H9 (cell line): ENCODE data around the gene SERPINA5. TPM values are rescaled to one million over a fixed set of nuclear protein-coding genes. Genes with fewer than 3 reads are reported as not detected.

Experiments used
- DNase-seq: peaks from one replicate; pipeline ENCODE4 v3.0.0-alpha.2; 2017
- H2AFZ ChIP-seq: one replicate; pipeline ENCODE4 v1.6.1; 2013; ENCODE audit warnings: mild to moderate bottlenecking, low read length, control low read depth, moderate library complexity
- H2AK5ac ChIP-seq: 2 replicates; pipeline ENCODE4 v1.6.1; 2013; ENCODE audit warnings: low read length, control low read depth, mixed read lengths; ENCODE audit not compliant: insufficient read length
- H2BK120ac ChIP-seq: one replicate; pipeline ENCODE4 v1.6.1; 2013; ENCODE audit warnings: low read depth, mild to moderate bottlenecking, low read length, control low read depth, inconsistent platforms; ENCODE audit not compliant: poor library complexity, severe bottlenecking
- H2BK12ac ChIP-seq: 2 replicates; pipeline ENCODE4 v1.6.1; 2013; ENCODE audit warnings: low read length, control low read depth, mixed read lengths, low read depth; ENCODE audit not compliant: insufficient read length
- H2BK15ac ChIP-seq: 2 replicates; pipeline ENCODE4 v1.6.1; 2013; ENCODE audit warnings: low read depth, low read length, control low read depth
- H2BK20ac ChIP-seq: one replicate; pipeline ENCODE4 v1.6.1; 2013; ENCODE audit warnings: low read depth, mild to moderate bottlenecking, low read length, control low read depth, inconsistent platforms; ENCODE audit not compliant: poor library complexity, severe bottlenecking
- H2BK5ac ChIP-seq: 2 replicates; pipeline ENCODE4 v1.6.1; 2013; ENCODE audit warnings: low read length, control low read depth, mixed read lengths; ENCODE audit not compliant: insufficient read length
- H3K14ac ChIP-seq: 2 replicates; pipeline ENCODE4 v1.6.1; 2013; ENCODE audit warnings: low read length, control low read depth; ENCODE audit not compliant: insufficient read depth
- H3K18ac ChIP-seq: 2 replicates; pipeline ENCODE4 v1.6.1; 2013; ENCODE audit warnings: low read depth, mild to moderate bottlenecking, mixed read lengths, low read length, control low read depth; ENCODE audit not compliant: insufficient read length
- H3K23ac ChIP-seq: 2 replicates; pipeline ENCODE4 v1.6.1; 2013; ENCODE audit warnings: low read length, control low read depth, mixed read lengths, low read depth; ENCODE audit not compliant: insufficient read length
- H3K23me2 ChIP-seq: 2 replicates; pipeline ENCODE4 v1.6.1; 2013; ENCODE audit warnings: low read depth, mild to moderate bottlenecking, mixed read lengths, low read length, control low read depth; ENCODE audit not compliant: insufficient read length, poor library complexity, severe bottlenecking
- H3K27ac ChIP-seq: 2 replicates; pipeline ENCODE4 v1.5.1; 2013; ENCODE audit warnings: low read length, control low read depth, mixed read lengths, low read depth; ENCODE audit not compliant: insufficient read length
- H3K27me3 ChIP-seq: 2 replicates; pipeline ENCODE4 v1.6.1; 2013; ENCODE audit warnings: low read length, control low read depth, inconsistent platforms; ENCODE audit not compliant: insufficient read depth
- H3K4ac ChIP-seq: 2 replicates; pipeline ENCODE4 v1.6.1; 2013; ENCODE audit warnings: low read depth, mild to moderate bottlenecking, control low read depth, inconsistent platforms, low read length, moderate library complexity
- H3K4me1 ChIP-seq: 2 replicates; pipeline ENCODE4 v1.6.1; 2013; ENCODE audit warnings: low read length, control low read depth, inconsistent platforms; ENCODE audit not compliant: insufficient read depth
- H3K4me2 ChIP-seq: 2 replicates; pipeline ENCODE4 v1.6.1; 2013; ENCODE audit warnings: low read length, control low read depth, mixed read lengths; ENCODE audit not compliant: insufficient read length, insufficient read depth
- H3K56ac ChIP-seq: 2 replicates; pipeline ENCODE4 v1.6.1; 2013; ENCODE audit warnings: low read depth, mild to moderate bottlenecking, mixed read lengths, low read length, control low read depth; ENCODE audit not compliant: insufficient read length
- H3K79me1 ChIP-seq: 2 replicates; pipeline ENCODE4 v1.6.1; 2013; ENCODE audit warnings: low read depth, mild to moderate bottlenecking, moderate library complexity, low read length, control low read depth, inconsistent platforms; ENCODE audit not compliant: insufficient read depth, poor library complexity, severe bottlenecking
- H3K79me2 ChIP-seq: 2 replicates; pipeline ENCODE4 v1.6.1; 2013; ENCODE audit warnings: low read length, control low read depth, inconsistent platforms; ENCODE audit not compliant: insufficient read depth
- H3K9ac ChIP-seq: 2 replicates; pipeline ENCODE4 v1.6.1; 2013; ENCODE audit warnings: low read length, control low read depth, mixed read lengths; ENCODE audit not compliant: insufficient read length; ENCODE audit errors: extremely low read depth
- H3K9me3 ChIP-seq: one replicate; pipeline ENCODE4 v1.6.1; 2013; ENCODE audit warnings: low read depth, low read length, inconsistent platforms; ENCODE audit not compliant: control insufficient read depth
- H3T11ph ChIP-seq: one replicate; pipeline ENCODE4 v1.6.1; 2013; ENCODE audit warnings: mild to moderate bottlenecking, low read length, control low read depth, inconsistent platforms
- H4K20me1 ChIP-seq: one replicate; pipeline ENCODE4 v1.6.1; 2013; ENCODE audit not compliant: control insufficient read depth, insufficient read length, insufficient read depth
- H4K5ac ChIP-seq: 2 replicates; pipeline ENCODE4 v1.6.1; 2013; ENCODE audit warnings: low read depth, mild to moderate bottlenecking, mixed read lengths, low read length, control low read depth; ENCODE audit not compliant: insufficient read length
- H4K8ac ChIP-seq: replicated peaks from 2 replicates; pipeline ENCODE4 v1.6.1; 2013; ENCODE audit warnings: low read length, control low read depth, mixed read lengths, low read depth; ENCODE audit not compliant: insufficient read length
- H4K91ac ChIP-seq: 2 replicates; pipeline ENCODE4 v1.6.1; 2013; ENCODE audit warnings: low read depth, mild to moderate bottlenecking, moderate library complexity, mixed read lengths, low read length, control low read depth; ENCODE audit not compliant: insufficient read length
- H3K27ac Mint-ChIP-seq, 3 experiments: 2 replicates in 2 of 3; 3 replicates in 1 of 3; pipeline ENCODE4 v1.8.0; 2020 to 2021; ENCODE audit warnings: mixed read lengths in 3 of 3, mild to moderate bottlenecking in 1 of 3, moderate library complexity in 1 of 3
- H3K27me3 Mint-ChIP-seq: 2 replicates; pipeline ENCODE4 v1.8.0; 2021; ENCODE audit warnings: low read depth, mild to moderate bottlenecking, moderate library complexity, mixed read lengths
- H3K36me3 Mint-ChIP-seq, 3 experiments: 2 replicates in 2 of 3; 3 replicates in 1 of 3; pipeline ENCODE4 v1.8.0; 2020 to 2021; ENCODE audit warnings: low read depth in 3 of 3, mixed read lengths in 3 of 3; ENCODE audit not compliant: insufficient read depth in 1 of 3
- H3K4me1 Mint-ChIP-seq, 2 experiments: 2 replicates each; pipeline ENCODE4 v1.8.0; 2020; ENCODE audit warnings: mixed read lengths in 2 of 2
- H3K4me3 Mint-ChIP-seq, 2 experiments: 2 replicates in 1 of 2; 3 replicates in 1 of 2; pipeline ENCODE4 v1.8.0; 2020 to 2021; ENCODE audit warnings: mild to moderate bottlenecking in 2 of 2, mixed read lengths in 2 of 2, moderate library complexity in 1 of 2
- H3K9me3 Mint-ChIP-seq, 2 experiments: 2 replicates in 1 of 2; 3 replicates in 1 of 2; pipeline ENCODE4 v1.8.0; 2020; ENCODE audit warnings: mild to moderate bottlenecking in 2 of 2, mixed read lengths in 2 of 2, moderate library complexity in 1 of 2
- WGBS: extraction: QIAGEN DNeasy Blood & Tissue Kit; methylation state at CpG from one replicate; pipeline ENCODE4 v1.1.7; 2013; ENCODE audit warnings: missing lambda C conversion rate, low lambda C conversion rate, mixed read lengths; ENCODE audit not compliant: insufficient read length; ENCODE audit errors: extremely low coverage; 5-methylcytosine and 5-hydroxymethylcytosine counted together
- total RNA-seq: library from RNA; stranded (reverse); gene quantifications from 2 replicates; pipeline ENCODE4 v1.2.1, GENCODE V29; 2021
- TF ChIP-seq, protein P1 (sequence below): fragments of 200-600 bp; sonication (generic); conservative IDR thresholded peaks from 3 replicates; pipeline ENCODE4 v1.8.0; 2021; ENCODE audit warnings: antibody characterized with exemption, mild to moderate bottlenecking

The SERPINA5 gene
- total RNA-seq, 1 experiment from 2014 or later = 1.1 TPM

DNA sequence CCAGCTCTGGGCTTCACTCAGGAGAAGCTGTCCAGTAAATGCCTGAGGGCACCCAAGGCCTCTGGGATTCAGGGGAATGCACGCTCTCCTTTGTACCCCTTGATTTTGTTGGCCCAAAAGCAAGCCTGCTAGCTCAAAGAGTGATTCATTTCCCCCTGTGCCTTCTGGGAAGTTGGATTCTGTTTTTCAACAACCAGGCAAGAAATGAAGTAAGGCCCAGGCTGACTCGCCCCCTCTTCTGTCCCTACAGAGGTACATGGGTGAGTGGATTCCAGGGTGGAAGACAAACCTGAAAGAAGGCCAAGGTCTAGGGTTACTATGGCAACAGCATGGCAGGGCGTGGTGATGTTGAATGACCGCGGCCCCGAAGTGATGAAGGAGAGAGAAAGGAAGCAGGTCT lies 9.3 kb upstream of the SERPINA5 start:
- Histone ChIP-seq H3K79me1 (no peaks in the 10 kb centered on the region), H3K79me2 (no peaks in the 10 kb centered on the region), H3T11ph (no peak overlapping the region), H3K18ac (no peak overlapping the region), H3K56ac (no peak overlapping the region), H3K23me2 (no peaks in the 10 kb centered on the region), H3K9me3 (no peaks in the 10 kb centered on the region), H2AK5ac (no peak overlapping the region), H2BK20ac (no peak overlapping the region), H3K4ac (no peak overlapping the region), H3K27ac (no peak overlapping the region), H3K4me2 (no peak overlapping the region), H3K4me1 (no peaks in the 10 kb centered on the region), H4K20me1 (no peaks in the 10 kb centered on the region), H3K14ac (no peak overlapping the region), H3K9ac (no peak overlapping the region), H3K23ac (no peak overlapping the region), H4K8ac (no peak overlapping the region), H2BK12ac (no peak overlapping the region), H3K27me3 (no peaks in the 10 kb centered on the region), H2BK5ac (no peak overlapping the region), H4K5ac (no peak overlapping the region), H4K91ac (no peak overlapping the region), H2AFZ (no peak overlapping the region), H2BK15ac (no peak overlapping the region), H2BK120ac (no peak overlapping the region)
- WGBS = no CpG with 5 or more reads among the region's 6 CpGs
- Mint-ChIP-seq H3K4me3 (no peak overlapping the region), H3K27me3 (peaks cover 13% of the 10 kb centered on the region), H3K27ac (peak overlapping the region in 1 of 3 experiments; percentile 96; a peak in 1 of 7 replicates), H3K9me3 (no peaks in the 10 kb centered on the region), H3K4me1 (no peaks in the 10 kb centered on the region), H3K36me3 (no peaks in the 10 kb centered on the region)
- TF ChIP-seq, protein P1, sequence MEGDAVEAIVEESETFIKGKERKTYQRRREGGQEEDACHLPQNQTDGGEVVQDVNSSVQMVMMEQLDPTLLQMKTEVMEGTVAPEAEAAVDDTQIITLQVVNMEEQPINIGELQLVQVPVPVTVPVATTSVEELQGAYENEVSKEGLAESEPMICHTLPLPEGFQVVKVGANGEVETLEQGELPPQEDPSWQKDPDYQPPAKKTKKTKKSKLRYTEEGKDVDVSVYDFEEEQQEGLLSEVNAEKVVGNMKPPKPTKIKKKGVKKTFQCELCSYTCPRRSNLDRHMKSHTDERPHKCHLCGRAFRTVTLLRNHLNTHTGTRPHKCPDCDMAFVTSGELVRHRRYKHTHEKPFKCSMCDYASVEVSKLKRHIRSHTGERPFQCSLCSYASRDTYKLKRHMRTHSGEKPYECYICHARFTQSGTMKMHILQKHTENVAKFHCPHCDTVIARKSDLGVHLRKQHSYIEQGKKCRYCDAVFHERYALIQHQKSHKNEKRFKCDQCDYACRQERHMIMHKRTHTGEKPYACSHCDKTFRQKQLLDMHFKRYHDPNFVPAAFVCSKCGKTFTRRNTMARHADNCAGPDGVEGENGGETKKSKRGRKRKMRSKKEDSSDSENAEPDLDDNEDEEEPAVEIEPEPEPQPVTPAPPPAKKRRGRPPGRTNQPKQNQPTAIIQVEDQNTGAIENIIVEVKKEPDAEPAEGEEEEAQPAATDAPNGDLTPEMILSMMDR = no peak
- no peak for DNase-seq
